ENCODE measurements around the gene GNB1. TPM values are rescaled to one million over a fixed set of nuclear protein-coding genes. Genes with fewer than 3 reads are reported as not detected.
A peak's percentile ranks its signal among the peaks of the same experiment; 100 is the strongest.

The GNB1 gene
- total RNA-seq, 1 donor from 2014 or later, result 170 TPM

DNA sequence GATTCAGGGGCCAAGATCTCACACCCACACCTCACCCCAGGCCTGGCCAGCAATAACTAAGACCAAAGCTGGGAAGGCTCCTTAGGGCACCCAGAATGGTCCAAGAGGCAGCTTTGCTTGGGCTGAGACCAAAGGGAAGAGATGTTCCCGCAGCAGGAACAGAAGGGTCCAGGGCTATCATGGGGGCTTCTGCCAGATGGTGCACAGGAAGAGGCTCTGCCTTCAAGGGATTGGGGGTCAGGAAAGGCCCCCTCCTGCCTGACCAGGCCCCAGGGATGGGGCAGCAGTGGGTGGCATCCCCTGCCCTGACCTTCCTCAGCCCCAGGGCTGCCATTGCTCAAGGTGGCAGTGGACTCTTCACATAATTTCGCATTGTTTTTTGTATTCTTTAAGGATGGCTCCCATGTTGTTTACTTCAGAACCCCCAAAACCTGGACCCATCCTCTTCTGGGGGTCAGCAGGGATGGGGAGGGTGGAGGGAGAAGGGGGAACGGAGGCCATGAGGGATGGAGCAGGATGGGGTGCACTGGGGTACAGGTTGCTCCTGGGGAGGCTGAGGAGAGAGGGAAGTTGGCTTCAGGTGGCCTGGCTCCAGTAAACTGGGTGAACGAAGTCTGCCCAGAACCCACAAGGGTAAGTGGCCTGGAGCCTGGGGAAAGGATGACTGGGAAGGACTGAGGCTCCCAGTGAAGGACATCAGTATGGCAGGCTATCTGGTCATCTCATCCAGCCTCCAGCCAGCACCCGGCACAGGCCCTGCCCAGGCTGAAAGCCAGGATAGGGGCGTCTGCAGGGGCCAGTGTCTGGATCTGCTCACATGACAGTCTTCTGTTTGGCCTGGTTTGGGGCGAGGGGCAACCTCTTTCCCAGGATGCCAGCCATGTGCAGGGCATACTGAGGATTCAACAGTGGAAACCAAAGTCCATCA is 110.0 kb downstream of the GNB1 start:
- Histone ChIP-seq H3K36me3 (peaks cover 11 to 13% of the 10 kb centered on the region in 2 donors), H3K27ac (peak overlapping the region in 1 of 2 donors; percentile 20), H3K9me3 (no peaks in the 10 kb centered on the region), H3K27me3 (no peaks in the 10 kb centered on the region), H3K4me1 (peaks cover 15 to 50% of the 10 kb centered on the region in 2 donors), H3K4me3 (no peak overlapping the region)
- TF ChIP-seq, protein P1, sequence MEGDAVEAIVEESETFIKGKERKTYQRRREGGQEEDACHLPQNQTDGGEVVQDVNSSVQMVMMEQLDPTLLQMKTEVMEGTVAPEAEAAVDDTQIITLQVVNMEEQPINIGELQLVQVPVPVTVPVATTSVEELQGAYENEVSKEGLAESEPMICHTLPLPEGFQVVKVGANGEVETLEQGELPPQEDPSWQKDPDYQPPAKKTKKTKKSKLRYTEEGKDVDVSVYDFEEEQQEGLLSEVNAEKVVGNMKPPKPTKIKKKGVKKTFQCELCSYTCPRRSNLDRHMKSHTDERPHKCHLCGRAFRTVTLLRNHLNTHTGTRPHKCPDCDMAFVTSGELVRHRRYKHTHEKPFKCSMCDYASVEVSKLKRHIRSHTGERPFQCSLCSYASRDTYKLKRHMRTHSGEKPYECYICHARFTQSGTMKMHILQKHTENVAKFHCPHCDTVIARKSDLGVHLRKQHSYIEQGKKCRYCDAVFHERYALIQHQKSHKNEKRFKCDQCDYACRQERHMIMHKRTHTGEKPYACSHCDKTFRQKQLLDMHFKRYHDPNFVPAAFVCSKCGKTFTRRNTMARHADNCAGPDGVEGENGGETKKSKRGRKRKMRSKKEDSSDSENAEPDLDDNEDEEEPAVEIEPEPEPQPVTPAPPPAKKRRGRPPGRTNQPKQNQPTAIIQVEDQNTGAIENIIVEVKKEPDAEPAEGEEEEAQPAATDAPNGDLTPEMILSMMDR (IDR thresholded peaks at IDR 0.05), result no peak
- intact Hi-C loops (cut with DNase I), result no loop called here
- no peak for DNase-seq (ENCODE audit: low spot score in 2 of 2)

DNA sequence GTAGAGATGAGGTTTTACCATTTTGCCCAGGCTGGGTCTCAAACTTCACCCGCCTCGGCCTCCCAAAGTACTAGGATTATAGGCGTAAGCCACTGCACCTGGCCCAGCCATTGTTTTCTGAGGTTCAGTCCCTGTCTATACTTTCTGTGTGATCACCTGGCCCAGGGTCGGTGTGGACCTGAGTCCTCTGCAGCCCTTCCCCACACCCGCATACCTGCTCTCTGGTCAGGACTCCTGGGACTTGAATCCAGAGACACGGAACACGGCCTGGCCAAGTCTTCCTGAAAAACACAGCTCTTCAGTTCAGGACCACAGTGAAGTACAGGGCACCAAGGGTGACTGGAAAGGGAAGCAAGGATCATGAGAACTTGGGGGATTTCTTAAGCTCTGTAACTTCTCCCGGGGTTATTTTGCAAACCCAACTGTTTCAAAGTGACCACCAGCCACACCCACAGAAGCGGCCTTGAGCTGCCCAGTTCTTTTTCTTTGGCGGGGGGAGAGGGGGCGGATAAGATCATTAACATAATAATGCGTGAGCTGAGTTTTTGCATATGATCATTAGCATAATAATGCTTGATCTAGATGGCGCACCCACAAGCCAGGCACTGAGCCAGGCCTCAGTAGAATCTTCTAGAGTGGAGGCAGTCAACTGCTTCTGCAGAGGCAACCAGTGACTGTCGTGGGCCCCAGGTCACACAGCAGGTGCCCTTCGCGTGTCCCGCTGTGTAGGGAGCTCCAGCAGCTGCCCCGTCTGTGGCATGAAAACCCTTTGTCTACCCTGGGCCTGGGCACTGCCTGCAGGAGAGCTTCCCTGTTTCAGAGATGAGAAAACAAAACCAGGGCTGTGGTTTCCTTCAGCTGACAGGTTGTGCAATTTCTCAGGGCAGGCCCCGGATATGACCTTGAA is 110.9 kb downstream of the GNB1 start:
- Histone ChIP-seq H3K36me3 (peaks cover 4% of the 10 kb centered on the region in 2 donors), H3K9me3 (no peaks in the 10 kb centered on the region), H3K27me3 (no peaks in the 10 kb centered on the region), H3K4me1 (peaks cover 17 to 56% of the 10 kb centered on the region in 2 donors), H3K27ac (peak overlapping the region; percentile 39 to 54), H3K4me3 (peak overlapping the region in 1 of 2 donors; percentile 89)
- TF ChIP-seq, protein P1 (IDR thresholded peaks at IDR 0.05), result no peak
- DNase-seq (ENCODE audit: low spot score in 2 of 2), result peak; percentile 40 to 77
- intact Hi-C loops (cut with DNase I), result loop anchor here (2.0 kb wide), 2 partner anchors 27 to 111 kb away; partner anchors contain the start of gene GNB1

DNA sequence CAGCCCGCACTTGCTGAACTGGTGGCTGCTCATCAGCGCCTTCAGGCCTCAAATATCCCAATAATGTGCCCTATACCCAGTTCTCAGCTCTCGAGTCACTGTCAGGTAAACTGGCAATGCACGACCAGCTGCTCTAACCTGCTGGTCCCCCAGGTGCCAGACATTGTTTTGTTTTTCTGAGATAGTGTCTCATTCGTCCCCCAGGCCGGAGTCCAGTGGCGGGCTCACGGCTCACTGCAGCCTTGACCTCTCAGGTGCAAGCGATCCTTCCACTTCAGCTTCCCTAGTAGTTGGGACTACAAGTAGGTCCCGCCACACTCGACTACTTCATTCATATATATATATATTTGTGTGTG is 111.6 kb downstream of the GNB1 start:
- no peaks in the 10 kb centered on the region for H3K36me3 ChIP-seq
- H3K4me3 ChIP-seq, result peak overlapping the region; percentile 89 to 91
- no peaks in the 10 kb centered on the region for H3K9me3 ChIP-seq
- TF ChIP-seq, protein P1 (IDR thresholded peaks at IDR 0.05), result no peak
- H3K4me1 ChIP-seq, result peaks cover 17 to 56% of the 10 kb centered on the region in 2 donors
- peak overlapping the region; percentile 54 to 92 for H3K27ac ChIP-seq
- intact Hi-C loops (cut with DNase I), result loop anchor here (2.0 kb wide), 2 partner anchors 28 to 112 kb away; partner anchors contain the start of gene GNB1
- DNase-seq (ENCODE audit: low spot score in 2 of 2), result no peak
- no peaks in the 10 kb centered on the region for H3K27me3 ChIP-seq

- DNase-seq (ENCODE audit: low spot score in 2 of 2), result peak; percentile 47 to 84
- Histone ChIP-seq H3K36me3 (no peaks in the 10 kb centered on the region), H3K4me3 (peak overlapping the region; percentile 89 to 91), H3K9me3 (no peaks in the 10 kb centered on the region), H3K4me1 (peaks cover 17 to 56% of the 10 kb centered on the region in 2 donors), H3K27me3 (no peaks in the 10 kb centered on the region), H3K27ac (peak overlapping the region; percentile 54 to 92)
- intact Hi-C loops (cut with DNase I), result loop anchor here (1.0 to 2.0 kb wide), 3 partner anchors 28 to 128 kb away; partner anchors contain the start of gene GNB1
- TF ChIP-seq, protein P1 (IDR thresholded peaks at IDR 0.05), result no peak
Measured at GRCh38 chr1:1778663-1779319, 112.1 kb downstream of the GNB1 start.

All from ascending aorta (tissue), 2 donors.